Urothelium cell line (cell line): Measurements from ENCODE around the gene AKAP10.
"Not testable (repeated sequence)": the region's sequence is repeated elsewhere in the genome, so short reads cannot be mapped to it uniquely, and the experiment has no call there.

Source experiments
- DNase-seq: peaks from one replicate; pipeline ENCODE4 v3.0.0; 2011; ENCODE audit warnings: low spot score, mixed read lengths
- FAIRE-seq: peaks from 2 replicates; lab custom pipeline; 2011; peaks lifted over from hg19 to GRCh38; lab: Jason Lieb, UNC

The AKAP10 gene

GRCh38 chr17:19874256-19874655 lies 103.4 kb downstream of the AKAP10 start:
- DNase-seq (no peak), FAIRE-seq (no peak)

- no peak for DNase-seq
These were observed 104.3 kb downstream of the AKAP10 start for GRCh38 chr17:19873346-19873745.

DNA sequence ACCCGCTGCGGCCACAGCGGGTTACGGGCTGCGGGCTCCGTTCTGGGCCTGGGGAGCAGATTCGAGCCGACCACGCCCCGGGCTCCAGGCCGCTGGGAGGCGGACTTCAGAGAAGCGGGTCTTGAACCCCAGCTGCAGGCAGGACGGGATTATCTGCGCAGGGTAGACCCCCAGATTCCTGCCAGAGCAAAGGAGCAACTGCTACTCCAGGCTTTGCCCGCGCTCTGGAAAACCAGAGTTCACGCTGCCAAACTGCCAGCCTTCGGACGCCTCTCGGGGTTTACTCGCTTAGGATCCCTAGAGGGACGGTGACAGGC lies 109.6 kb downstream of the AKAP10 start:
- DNase-seq = no peak
- no peak for FAIRE-seq

More at GRCh38 chr17:19873346-19873745, 104.3 kb downstream of the AKAP10 start:
- FAIRE-seq = no peak

DNA sequence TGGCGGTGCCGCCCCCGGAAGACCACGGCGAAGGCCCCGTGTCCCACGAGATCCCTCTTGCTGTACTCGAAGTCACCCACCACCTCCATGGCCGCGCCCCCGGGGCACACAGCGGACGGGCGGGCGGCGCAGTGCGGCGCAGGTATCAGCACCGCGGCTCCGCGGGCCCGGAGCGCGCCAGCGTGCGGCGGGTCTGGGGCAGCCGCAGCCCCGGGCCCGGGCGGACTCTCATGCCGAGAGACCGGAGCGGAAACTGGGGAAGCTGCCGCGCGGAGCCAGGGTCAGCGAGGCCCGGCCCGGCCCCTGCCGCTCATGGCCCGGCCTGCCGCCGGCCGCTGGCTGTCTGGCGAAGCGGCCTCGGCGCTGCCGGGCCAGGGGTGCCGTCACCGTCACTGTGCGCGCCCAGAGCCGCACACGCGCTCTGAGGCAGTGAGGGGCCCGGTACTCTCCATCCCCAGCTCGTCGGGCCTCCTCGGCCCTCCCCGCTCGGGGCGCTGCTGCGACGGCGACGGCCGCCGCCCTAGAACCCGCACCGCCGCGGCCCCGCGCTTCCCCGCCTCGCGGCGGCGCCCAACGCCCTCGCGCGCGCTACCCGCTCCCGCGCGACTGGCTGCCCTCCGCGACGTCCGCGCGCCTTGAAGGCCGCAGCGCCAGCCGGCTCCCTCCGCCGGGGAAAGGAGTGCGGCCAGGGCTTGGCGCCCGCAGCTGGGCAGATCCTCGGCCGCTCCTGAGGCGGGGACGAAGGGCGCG lies 110.1 kb downstream of the AKAP10 start, which contains the start of gene ULK2:
Gene ULK2, minus strand, starts transcription at position 608 of the 750 bp plus-strand sequence. Its CDS starts 519 bp downstream, at position 89.
- peak; percentile 37 for FAIRE-seq

GRCh38 chr17:19867079-19867328 lies 110.6 kb downstream of the AKAP10 start:
- FAIRE-seq (no peak), DNase-seq (peak; percentile 80)

More for the DNA sequence above, 110.1 kb downstream of the AKAP10 start, which contains the start of gene ULK2:
- DNase-seq = peak; percentile 54

- FAIRE-seq (no peak), DNase-seq (no peak)
These were observed 112.6 kb downstream of the AKAP10 start for GRCh38 chr17:19865021-19865420.

GRCh38 chr17:19860647-19861177 lies 116.9 kb downstream of the AKAP10 start:
- DNase-seq, FAIRE-seq: not testable (repeated sequence)

GRCh38 chr17:19857640-19858039 lies 120.0 kb downstream of the AKAP10 start:
- FAIRE-seq = no peak

More at GRCh38 chr17:19857640-19858039, 120.0 kb downstream of the AKAP10 start:
- no peak for DNase-seq
